ENCODE measurements around the gene ACTR2.

DNA sequence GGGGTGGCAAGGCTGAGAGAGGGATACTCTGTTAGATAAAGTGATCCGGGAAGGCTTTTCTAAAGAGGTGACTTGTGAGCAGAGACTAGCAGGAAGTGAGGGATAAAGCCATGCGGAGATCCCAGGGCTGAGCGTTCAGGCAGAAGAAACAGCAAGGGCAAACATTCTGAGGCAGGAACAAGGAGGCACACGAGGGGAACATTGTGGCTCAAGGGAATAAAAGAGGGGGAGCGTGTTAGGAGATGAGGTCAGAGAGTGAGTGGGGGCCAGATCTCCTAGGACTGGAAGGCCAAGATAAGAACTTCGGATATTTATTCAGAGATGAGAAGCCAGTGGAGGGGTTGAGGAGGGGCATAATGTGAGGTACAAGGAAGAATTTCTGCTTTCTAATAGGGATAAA lies 67.1 kb downstream of the ACTR2 start:
- TF ChIP-seq, protein P1, sequence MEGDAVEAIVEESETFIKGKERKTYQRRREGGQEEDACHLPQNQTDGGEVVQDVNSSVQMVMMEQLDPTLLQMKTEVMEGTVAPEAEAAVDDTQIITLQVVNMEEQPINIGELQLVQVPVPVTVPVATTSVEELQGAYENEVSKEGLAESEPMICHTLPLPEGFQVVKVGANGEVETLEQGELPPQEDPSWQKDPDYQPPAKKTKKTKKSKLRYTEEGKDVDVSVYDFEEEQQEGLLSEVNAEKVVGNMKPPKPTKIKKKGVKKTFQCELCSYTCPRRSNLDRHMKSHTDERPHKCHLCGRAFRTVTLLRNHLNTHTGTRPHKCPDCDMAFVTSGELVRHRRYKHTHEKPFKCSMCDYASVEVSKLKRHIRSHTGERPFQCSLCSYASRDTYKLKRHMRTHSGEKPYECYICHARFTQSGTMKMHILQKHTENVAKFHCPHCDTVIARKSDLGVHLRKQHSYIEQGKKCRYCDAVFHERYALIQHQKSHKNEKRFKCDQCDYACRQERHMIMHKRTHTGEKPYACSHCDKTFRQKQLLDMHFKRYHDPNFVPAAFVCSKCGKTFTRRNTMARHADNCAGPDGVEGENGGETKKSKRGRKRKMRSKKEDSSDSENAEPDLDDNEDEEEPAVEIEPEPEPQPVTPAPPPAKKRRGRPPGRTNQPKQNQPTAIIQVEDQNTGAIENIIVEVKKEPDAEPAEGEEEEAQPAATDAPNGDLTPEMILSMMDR (IDR thresholded peaks at IDR 0.05) = no peak
- no peak for TF ChIP-seq EZH2 (IDR thresholded peaks at IDR 0.05)

Measured in neural progenitor cell (in vitro differentiated cells).